NCI-H1048 (cell line): ENCODE results near the gene MRPS9.

Source experiments
- DNase-seq: peaks from one replicate; lab custom pipeline; 2025; lab: John Stamatoyannopoulos, UW

The MRPS9 gene

GRCh38 chr2:105118960-105119359, 81.1 kb downstream of the MRPS9 start:
- DNase-seq: no peak

DNA sequence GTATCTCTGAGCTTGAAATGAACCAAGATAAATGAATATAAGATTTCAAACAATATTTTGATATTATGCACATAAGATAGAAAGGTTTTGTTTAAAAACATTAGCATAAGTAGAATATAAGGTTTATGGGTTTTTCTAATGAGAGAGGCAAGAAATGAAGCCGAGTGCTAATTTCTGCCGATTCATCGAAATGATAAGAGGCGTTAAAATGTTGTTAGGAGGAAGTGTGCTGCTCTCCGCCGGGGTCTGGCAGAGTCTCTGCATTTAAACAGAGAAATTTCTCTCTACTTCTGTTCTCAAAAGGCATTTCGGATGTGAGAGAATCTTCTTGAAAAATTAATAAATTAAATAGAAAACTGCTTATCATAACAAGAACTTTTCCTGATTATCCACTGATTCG, 83.6 kb downstream of the MRPS9 start:
- no peak for DNase-seq

- DNase-seq: no peak
Observed at GRCh38 chr2:105125428-105125827, 87.6 kb downstream of the MRPS9 start.

DNA sequence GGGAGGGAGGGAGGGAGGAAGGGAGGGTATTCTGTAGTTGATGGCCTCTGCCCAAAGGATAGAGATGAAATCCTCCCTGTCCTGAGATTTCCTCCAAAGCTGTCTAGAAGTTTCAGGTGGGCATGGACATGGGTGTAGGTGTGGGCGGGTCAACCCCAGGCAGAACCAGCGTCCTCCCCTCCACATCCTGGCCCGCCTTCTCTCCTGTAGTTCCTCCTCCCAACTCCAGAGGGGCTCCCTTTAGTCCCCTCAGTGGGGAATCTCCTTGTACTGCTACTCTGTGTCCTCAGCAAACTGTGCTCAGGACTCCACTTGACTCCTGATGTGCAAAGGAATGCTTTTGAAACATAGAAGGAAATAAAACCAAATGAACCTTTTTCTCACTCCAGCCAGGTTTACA, 88.1 kb downstream of the MRPS9 start:
- DNase-seq: no peak

- no peak for DNase-seq
Observed at GRCh38 chr2:105126336-105126735, 88.5 kb downstream of the MRPS9 start.

- DNase-seq: no peak
Observed at GRCh38 chr2:105127289-105127915, 89.5 kb downstream of the MRPS9 start.

DNA sequence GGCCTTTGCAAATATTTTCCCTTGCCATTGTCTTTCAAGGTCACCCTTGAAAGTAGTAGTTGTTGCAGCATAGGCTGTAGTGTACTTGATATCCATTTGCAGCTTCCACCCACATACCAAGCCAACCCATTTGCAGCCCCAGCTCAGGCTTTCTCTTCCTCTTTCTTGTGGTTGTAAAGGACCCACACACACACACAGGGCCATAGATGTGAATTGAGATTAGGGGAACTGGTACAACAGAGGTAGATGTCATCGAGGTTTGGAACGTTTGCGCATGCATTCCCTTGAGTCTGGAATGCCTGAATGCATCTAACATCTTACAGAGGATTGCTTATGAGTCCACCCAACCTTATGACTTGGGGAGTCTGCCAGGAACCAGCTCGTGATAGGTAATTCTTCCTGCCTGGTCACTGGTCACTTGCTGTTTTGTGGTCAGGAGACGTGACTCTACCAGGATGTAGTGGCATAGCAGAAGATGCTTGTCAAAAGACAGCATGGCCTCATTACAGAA, 91.9 kb downstream of the MRPS9 start:
- DNase-seq: no peak

DNA sequence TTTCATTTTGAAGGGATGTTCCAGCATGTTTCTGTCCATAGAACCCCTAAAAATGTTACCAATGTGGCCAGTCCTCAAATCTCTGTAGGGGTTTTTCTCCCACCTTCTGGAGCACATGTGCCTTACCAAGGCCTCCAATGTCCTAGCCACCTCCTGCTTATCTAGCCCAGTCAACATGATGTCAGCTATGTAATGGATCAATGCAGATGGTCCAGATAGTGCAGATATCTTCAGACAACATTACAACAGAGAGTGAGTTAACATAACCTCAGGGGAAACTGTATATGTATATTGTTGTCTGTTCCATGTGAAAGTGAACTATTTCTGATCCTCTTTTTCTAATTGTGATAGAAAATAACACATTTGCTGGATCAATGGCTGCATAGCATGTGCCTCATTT, 92.7 kb downstream of the MRPS9 start:
- no peak for DNase-seq

DNA sequence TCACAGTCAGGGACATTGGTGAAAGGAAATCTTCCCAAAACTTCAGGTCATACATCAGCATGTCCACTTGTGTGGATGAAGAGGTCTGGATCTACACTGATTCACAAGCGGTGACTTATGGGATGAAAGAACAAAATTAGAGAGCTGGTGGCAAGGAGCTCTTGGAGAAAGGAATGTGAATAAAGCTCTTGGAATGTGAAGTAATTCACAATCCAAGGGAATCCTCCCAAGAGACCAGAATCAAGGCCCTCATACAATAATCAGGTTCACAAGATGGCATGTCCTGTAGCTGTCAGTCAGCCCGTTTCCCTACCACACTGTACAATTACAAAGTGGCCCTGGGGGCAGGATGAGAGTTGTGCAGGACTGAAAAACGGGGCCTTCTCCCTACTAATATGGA, 96.2 kb downstream of the MRPS9 start:
- no peak for DNase-seq

DNA sequence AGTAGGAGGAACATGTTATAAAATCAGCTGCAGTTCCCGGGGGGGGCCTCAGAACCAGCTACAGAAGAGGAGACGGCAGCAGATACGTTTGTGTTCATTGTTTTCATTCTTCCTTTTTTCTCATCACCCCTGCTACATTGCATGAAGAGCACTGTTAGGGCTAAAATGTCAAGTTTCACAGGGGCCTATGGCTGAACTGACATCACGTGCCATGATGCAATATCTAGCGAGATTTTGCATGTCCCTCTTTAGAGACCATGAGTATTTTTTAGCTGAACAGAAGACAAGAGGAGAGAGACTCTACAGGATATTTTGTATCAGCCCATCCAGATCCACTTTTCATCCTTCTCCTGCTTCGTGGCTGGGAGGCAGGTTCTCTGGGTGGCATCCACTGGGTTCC, 97.6 kb downstream of the MRPS9 start:
- no peak for DNase-seq

DNA sequence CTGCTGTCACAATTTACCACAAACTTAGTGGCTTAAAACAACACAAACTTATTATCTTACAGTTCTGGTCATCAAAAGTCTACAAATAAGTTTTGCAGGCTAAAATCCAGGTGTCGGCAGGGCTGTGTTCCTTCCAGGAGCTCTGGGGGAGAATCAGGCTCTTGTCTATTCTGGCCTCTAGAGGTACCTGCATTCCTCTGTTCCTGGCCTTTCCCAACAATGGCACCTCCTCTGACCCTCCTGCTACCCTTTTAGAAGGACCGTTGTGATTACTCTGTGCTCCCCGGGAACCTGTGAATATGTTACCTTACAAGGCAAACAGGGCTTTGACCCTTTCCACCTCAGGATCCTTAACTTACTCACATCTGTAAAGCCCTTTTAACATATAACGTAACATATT, 98.5 kb downstream of the MRPS9 start:
- DNase-seq: no peak

GRCh38 chr2:105138643-105139042, 100.8 kb downstream of the MRPS9 start:
- DNase-seq: no peak

DNA sequence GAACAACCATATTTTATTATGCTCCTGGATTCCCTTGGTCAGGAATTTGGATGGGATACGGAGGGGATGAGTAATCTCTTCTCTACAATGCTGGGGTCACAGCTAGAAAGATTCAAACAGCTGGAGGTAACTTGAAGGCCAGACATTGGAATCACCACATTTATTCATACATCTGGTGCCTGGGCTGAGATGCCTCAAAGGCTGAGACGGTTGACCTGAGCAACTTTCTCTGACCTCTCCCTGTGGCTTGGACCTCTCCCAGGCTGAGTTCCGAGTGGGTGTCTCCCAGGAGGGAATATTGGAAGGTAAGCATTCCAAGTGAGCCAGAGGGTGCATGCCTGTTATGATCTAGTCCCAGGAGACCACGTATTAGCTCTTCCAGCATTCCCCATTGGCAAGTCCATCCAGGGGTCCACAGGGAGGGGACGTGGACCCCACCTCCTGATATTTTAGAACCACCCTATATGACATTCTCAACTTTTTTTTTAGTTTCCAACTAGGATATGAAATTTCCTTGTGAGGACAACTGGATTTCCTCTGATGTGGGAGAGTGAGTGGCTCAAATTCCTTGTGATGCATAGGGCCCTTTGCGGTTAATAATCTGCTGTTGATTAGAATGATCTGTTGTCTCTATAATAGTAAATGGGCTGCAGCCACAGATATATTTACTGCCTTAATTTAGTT, 101.8 kb downstream of the MRPS9 start:
- no peak for DNase-seq

DNA sequence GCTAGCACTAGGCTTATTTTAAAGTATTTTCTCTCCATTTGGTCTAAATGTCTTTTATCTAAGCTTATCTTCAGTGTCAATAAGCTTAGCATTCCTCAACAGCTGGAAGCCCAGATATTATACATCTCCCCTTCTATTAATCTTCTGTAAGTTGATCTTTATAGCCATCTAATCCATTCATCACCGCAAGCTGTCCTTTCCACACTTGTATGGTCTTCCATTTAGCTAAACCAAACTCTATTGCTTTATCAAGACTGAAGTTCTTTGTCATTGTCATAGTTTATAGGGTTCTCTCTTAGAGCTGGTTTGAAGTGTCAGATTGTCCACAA, 102.3 kb downstream of the MRPS9 start:
- DNase-seq: no peak

DNA sequence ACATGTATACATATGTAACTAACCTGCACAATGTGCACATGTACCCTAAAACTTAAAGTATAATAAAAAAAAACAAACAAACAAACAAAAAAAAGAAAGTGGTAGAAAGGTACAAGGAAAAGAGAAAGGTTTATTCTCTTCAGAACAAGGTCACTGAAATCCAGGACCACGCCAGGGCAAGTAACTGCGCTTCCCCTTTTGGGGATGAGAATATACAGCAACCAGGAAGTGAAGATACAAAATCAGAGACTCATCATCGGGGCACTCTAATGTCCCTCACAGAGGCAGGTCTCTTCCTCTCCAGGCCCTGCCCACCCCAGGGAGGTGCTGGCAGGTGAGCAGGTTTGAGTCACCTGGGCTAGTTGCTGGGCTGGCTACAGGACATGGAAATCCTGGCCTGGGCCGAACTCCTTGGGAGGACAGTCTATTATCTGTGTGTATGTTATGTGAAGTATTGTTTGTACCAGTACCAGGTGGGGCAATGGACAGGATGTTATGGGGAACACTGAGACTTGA, 103.3 kb downstream of the MRPS9 start:
- no peak for DNase-seq

DNA sequence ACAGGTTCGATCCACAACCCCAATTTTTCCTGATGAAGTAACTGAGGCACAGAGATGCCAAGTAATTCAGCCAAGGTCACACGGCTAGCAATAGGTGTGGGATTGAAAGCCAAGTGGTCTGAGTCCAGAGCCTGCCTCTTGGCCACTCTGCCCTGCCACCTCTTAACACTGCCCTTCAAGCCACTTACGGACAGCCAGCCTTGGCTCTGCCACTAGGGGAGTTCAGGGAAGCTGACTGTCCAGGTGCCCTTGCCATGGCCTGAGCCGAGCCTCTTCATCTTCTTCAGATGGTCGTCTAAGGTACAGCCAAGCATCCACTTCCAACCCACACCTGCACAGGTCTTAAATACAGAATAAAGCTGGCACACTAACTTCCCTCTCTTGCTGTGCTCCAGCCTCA, 104.4 kb downstream of the MRPS9 start:
- DNase-seq: no peak

DNA sequence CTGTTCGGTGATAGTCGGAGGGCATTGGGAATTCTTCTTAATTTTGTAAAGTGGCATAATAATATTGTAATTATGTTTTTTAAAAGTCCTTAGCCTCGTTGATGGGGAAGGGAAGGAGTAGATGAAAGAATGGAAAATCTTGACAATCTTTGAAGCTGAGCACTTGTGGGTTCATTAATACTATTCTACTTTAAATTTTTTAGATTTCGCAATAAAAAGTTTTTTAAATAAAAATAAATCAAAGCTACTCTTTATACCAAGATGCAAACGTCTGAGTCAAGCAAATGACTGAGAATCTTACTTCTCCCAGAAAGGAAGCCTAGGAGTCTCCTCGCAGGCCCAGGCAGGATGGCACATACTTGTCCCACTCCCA, 105.2 kb downstream of the MRPS9 start:
- no peak for DNase-seq

DNA sequence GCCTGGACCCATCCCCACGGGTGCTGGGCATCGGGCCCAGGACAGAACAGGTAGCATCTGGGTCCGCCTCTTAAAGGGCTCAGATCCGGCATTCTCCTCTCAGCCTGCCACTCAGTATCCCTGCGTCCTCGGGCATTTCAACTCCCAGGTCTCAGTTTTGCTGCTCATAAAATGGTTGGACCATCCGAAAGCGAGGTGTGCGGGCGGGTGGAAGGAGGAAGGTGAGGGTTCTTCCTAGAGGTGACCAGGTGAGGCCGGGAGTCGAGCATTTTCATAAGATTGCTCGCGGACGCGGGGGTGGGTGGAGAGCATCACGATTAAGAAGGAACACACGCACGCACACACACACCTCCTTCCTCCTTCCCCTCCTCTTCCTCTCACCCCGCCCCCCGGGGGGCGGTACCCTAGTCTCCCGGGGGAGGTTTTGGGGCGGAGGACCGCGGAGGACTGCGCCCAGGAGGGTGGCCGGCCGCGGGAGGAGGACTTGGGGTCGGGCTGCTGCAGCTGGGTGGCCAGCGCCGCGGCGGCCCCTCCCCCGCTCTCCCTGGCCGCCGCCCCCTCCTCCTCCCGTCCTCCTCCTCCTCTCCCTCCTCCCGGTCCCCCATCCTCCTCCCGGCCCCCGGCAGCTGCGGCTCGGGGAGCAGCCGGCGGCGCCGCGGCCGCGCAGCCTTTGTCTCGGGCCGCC, 105.7 kb downstream of the MRPS9 start:
- DNase-seq: no peak

- DNase-seq: no peak
Observed at GRCh38 chr2:105144152-105144940, 106.5 kb downstream of the MRPS9 start.

DNA sequence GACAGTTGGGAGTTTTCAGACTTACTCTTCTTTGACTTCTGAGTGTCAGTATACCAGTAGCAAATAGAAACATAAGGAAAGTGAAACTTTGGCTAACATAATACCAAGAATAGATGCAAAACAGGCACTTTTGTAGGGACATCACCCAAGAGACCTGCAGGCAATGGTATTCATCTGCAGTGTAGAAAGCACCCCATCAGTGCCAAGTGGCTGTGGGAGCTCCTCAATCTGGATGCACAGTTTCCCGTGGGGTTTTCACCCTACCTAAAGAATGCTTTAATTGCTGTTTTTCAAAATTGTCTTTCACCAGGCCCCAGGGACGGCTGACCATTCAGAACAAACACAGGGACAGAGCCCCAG, 107.1 kb downstream of the MRPS9 start:
- no peak for DNase-seq

- DNase-seq: no peak
Observed at GRCh38 chr2:105149272-105149671, 111.4 kb downstream of the MRPS9 start.
